Astrocyte of the cerebellum (primary cell): ENCODE results near the gene TTC27.

Experiments
- DNase-seq: peaks from one replicate; pipeline ENCODE4 v3.0.0-alpha.2; 2011; ENCODE audit warnings: low read depth
- H3K4me3 ChIP-seq: 2 replicates; pipeline ENCODE4 v1.5.1; 2011; ENCODE audit warnings: mild to moderate bottlenecking, low read depth, low read length, moderate library complexity
- in situ Hi-C: cut with HindIII; loops from 2 replicates; pipeline ENCODE4 v1.10.0; 2017; ENCODE audit warnings: low sequenced_read_pairs
- TF ChIP-seq, protein P1 (sequence below): IDR thresholded peaks from 2 replicates; pipeline ENCODE4 v1.5.1; 2012; ENCODE audit warnings: low read length, low read depth, moderate library complexity, mild to moderate bottlenecking; ENCODE audit errors: missing control alignments

The TTC27 gene

DNA sequence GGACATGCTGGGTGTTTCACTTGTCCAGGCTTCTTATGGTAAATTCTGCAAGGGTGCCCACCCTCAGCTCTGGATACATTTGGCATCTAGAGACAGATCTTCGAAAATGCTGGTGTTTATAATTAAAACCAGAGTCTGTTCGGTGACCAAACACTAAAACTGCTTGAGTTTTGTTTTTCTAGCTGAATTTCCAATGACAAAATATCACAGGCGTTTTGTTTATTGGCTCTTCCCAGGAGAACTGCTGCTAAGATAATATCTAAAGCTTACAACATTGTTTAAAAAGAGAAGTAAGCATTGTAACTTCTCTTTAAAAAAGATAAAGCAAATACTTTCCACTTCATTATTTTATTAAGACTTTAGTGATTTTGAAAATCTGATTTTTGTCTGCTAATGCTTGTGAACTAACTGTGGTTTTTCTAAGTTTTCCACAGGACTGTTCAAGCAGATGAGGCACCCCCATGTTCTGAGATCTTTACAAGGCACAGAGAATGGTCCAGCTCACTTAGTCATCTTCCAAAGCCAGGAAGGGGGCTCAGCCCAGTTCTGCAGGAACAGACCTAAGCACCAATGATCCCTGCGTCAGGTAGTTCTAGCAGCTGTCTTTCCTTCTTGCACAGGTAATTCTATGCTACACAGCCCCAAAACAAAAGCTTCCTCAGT, 224.1 kb downstream of the TTC27 start:
- in situ Hi-C loops: no loop called here
- no peak overlapping the region for H3K4me3 ChIP-seq
- TF ChIP-seq, protein P1, sequence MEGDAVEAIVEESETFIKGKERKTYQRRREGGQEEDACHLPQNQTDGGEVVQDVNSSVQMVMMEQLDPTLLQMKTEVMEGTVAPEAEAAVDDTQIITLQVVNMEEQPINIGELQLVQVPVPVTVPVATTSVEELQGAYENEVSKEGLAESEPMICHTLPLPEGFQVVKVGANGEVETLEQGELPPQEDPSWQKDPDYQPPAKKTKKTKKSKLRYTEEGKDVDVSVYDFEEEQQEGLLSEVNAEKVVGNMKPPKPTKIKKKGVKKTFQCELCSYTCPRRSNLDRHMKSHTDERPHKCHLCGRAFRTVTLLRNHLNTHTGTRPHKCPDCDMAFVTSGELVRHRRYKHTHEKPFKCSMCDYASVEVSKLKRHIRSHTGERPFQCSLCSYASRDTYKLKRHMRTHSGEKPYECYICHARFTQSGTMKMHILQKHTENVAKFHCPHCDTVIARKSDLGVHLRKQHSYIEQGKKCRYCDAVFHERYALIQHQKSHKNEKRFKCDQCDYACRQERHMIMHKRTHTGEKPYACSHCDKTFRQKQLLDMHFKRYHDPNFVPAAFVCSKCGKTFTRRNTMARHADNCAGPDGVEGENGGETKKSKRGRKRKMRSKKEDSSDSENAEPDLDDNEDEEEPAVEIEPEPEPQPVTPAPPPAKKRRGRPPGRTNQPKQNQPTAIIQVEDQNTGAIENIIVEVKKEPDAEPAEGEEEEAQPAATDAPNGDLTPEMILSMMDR: no peak
- no peak for DNase-seq

DNA sequence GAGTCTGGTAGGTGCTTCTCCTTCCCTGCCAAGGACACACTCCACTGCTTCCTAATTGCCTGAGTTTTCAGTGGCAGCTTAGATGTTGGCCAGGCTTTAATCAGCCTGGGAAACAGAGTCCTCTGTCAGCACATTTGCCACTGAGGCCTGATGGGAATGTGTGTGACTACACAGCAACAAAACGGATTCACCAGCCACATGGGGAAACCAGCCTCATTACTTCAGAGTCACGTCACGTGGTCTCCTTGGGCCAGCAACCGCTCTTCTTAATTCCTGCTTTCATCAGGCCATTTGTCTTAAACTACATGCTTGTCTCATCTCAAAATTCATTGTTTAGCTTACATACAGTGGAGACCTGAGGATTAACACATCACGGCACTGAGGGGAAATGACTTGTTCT, 225.0 kb downstream of the TTC27 start:
- in situ Hi-C loops: no loop called here
- no peak for DNase-seq
- no peak overlapping the region for H3K4me3 ChIP-seq
- TF ChIP-seq, protein P1: no peak

DNA sequence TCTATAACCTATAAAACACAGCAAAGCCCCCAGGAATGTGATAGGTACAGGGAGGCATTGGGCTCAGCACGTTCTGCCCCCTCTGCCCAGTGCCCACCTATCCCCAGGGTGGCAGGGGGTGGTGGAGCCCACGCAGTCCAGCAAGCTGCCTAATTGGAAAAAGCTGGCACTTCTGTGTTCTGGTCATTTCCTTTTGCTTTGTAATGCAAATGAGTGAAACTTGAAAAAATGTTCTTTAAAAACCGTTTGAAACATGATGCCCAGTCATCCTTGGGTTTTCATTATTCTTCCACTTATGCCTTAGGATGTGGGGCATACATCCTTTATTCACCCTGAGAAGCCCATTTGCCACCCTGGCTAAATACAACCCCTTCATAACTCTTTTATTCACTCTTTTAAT, 229.0 kb downstream of the TTC27 start:
- no peak for DNase-seq
- in situ Hi-C loops: no loop called here

DNA sequence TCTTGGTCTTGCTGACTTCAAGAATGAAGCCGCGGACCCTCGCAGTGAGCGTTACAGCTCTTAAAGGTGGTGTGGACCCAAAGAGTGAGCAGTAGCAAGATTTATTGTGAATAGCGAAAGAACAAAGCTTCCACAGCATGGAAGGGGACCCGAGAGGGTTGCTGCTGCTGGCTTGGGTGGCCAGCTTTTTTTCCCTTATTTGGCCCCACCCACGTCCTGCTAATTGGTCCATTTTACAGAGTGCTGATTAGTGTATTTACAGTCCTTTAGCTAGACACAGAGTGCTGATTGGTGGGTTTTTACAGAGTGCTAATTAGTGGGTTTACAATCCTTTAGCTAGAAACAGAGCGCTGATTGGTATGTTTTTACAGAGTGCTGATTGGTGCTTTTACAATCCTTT, 230.9 kb downstream of the TTC27 start:
- TF ChIP-seq, protein P1: no peak
- in situ Hi-C loops: no loop called here
- no peak overlapping the region for H3K4me3 ChIP-seq
- DNase-seq: no peak

More for the DNA sequence above, 229.0 kb downstream of the TTC27 start:
- no peak overlapping the region for H3K4me3 ChIP-seq
- TF ChIP-seq, protein P1: no peak

DNA sequence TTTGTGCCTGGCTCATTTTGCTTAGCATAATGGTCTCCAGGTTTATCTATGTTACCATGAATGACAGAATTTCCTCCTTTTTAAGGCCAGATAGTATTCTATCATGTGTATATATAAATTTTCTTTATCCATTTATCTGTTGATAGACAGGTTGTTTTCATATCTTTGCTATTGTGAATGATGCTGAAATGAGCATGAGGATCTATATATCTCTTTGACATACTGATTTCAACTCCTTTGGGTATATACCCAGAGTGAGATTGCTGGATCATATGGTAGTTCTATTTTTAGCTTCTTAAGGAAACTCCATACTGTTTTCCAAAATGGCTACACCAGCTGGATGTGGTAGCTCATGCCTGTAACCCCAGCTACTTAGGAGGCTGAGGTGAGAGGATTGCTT, 232.5 kb downstream of the TTC27 start:
- TF ChIP-seq, protein P1: no peak
- H3K4me3 ChIP-seq: no peak overlapping the region
- no peak for DNase-seq
- in situ Hi-C loops: no loop called here

DNA sequence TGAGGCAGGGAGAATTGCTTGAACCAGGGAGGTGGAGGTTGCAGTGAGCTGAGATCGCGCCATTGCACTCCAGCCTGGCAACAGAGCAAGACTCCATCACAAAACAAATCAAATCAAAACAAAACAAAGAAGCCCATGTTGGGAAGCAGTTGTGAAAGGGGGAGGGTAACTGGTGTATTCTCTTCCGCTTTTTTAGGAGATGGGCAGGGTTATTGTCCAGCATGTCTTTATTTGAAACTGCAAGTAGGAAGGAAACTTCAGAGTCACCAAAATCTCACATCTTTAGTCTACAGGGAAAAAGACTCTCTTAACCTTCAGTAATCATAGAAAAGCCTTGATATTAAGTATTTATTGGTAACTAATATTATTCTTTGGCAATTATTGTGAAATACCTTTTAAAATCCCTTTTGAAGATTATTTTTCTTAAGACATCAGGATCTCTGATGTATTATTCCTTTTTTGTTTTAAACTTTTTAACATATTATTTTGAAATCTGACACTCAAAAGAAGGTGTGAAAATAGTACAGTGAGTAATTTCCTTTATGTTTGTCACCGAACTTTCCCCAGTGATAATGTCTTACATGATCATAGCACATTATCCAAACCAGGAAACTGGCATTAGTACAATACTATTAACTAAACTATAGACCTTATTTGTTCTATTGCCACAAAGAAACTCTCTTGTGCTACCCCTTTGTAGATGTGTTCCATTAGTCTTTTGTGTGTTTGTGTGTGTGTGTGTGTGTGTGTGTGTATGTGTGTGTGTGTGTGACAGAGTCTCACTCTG, 234.6 kb downstream of the TTC27 start:
- in situ Hi-C loops: no loop called here
- no peak for DNase-seq
- no peak overlapping the region for H3K4me3 ChIP-seq
- TF ChIP-seq, protein P1: no peak
